Ovary (tissue), 3 donors: ENCODE measurements around the gene PARP4.

Source experiments
- CTCF ChIP-seq, 3 donors: fragments of 450-650 bp in 2 of 3; fragments of 200-600 bp in 1 of 3; IDR thresholded peaks; one replicate each; pipeline versions ENCODE4 v1.5.1 to v1.8.0; 2016 to 2022; ENCODE audit warnings: antibody characterized with exemption in 3 of 3, mild to moderate bottlenecking in 1 of 3
- POLR2A ChIP-seq: fragments of 450-650 bp; IDR thresholded peaks from one replicate; pipeline ENCODE4 v1.6.1; 2017; ENCODE audit warnings: antibody characterized with exemption, mild to moderate bottlenecking, moderate library complexity
- donor health status: DM: no; HTN: no; CAD: no.

- TF ChIP-seq CTCF (IDR thresholded peaks at IDR 0.05) (no peak), POLR2A (no peak)
These were observed 17.3 kb downstream of the PARP4 start for GRCh38 chr13:24495151-24495729.
